Caco-2 (cell line): ENCODE measurements around the gene EGFR. TPM values are rescaled to one million over a fixed set of nuclear protein-coding genes. Genes with fewer than 3 reads are reported as not detected.

ENCODE experiments used
- BruUV-seq: library from RNA; stranded (reverse); fragments of 400-500 nt; replicated peaks from 2 replicates; lab custom pipeline; 2021; lab: Mats Ljungman, UMichigan
- CTCF ChIA-PET: fragments of 300-600 bp; sonication (Branson Sonifier 250); formaldehyde crosslinking; loops from one replicate; lab custom pipeline; 2022; ENCODE audit warnings: antibody characterized with exemption; lab: Charles Lee
- POLR2A ChIA-PET: fragments of 300-600 bp; sonication (Branson Sonifier 250); formaldehyde crosslinking; loops from one replicate; lab custom pipeline; 2022; ENCODE audit warnings: antibody characterized with exemption; lab: Charles Lee
- DNase-seq, 2 experiments: peaks; one replicate each; pipeline versions ENCODE4 v3.0.0 to v3.0.0-alpha.2; 2020 to 2022
- H3K27me3 ChIP-seq: replicated peaks from 2 replicates; pipeline ENCODE4 v1.6.0; 2011; ENCODE audit warnings: low read length; ENCODE audit not compliant: control insufficient read depth, insufficient read depth
- H3K36me3 ChIP-seq: 2 replicates; pipeline ENCODE4 v1.5.1; 2011; ENCODE audit warnings: low read length; ENCODE audit not compliant: control insufficient read depth, insufficient read depth
- H3K4me1 ChIP-seq: fragments of 250-450 bp; sonication (Bioruptor Pico); 2 replicates; pipeline ENCODE4 v1.5.1; 2020; ENCODE audit warnings: mild to moderate bottlenecking
- H3K4me3 ChIP-seq: 2 replicates; pipeline ENCODE4 v1.5.1; 2011; ENCODE audit warnings: low read depth, mild to moderate bottlenecking, control low read depth, low read length
- H3K9me3 ChIP-seq: fragments of 250-450 bp; sonication (Bioruptor Pico); 2 replicates; pipeline ENCODE4 v1.5.1; 2020; ENCODE audit warnings: mild to moderate bottlenecking, moderate library complexity
- H3K27ac Mint-ChIP-seq: one replicate; pipeline ENCODE4 v1.8.0; 2022; ENCODE audit warnings: mixed read lengths; ENCODE audit not compliant: unreplicated experiment
- H3K27me3 Mint-ChIP-seq: one replicate; pipeline ENCODE4 v1.8.0; 2022; ENCODE audit warnings: mixed read lengths; ENCODE audit not compliant: insufficient read depth, unreplicated experiment
- H3K36me3 Mint-ChIP-seq: one replicate; pipeline ENCODE4 v1.8.0; 2022; ENCODE audit warnings: mild to moderate bottlenecking, mixed read lengths; ENCODE audit not compliant: insufficient read depth, unreplicated experiment
- H3K4me1 Mint-ChIP-seq: one replicate; pipeline ENCODE4 v1.8.0; 2022; ENCODE audit warnings: low read depth, mixed read lengths; ENCODE audit not compliant: unreplicated experiment
- H3K4me3 Mint-ChIP-seq: one replicate; pipeline ENCODE4 v1.8.0; 2022; ENCODE audit warnings: mild to moderate bottlenecking, moderate library complexity, mixed read lengths; ENCODE audit not compliant: unreplicated experiment
- H3K9me3 Mint-ChIP-seq: one replicate; pipeline ENCODE4 v1.8.0; 2022; ENCODE audit warnings: mixed read lengths; ENCODE audit not compliant: unreplicated experiment
- intact Hi-C: fragments of 100-400 bp; cut with micrococcal nuclease; formaldehyde crosslinking; loops from one replicate; pipeline ENCODE4 v1.10.0; 2022; ENCODE audit not compliant: unreplicated experiment
- total RNA-seq: library from RNA; stranded (reverse); gene quantifications from 2 replicates; pipeline ENCODE4 v1.2.3, GENCODE V29; 2022
- TF ChIP-seq, protein P1 (sequence below), 2 experiments: fragments of 200-600 bp in 1 of 2; IDR thresholded peaks; 1 replicate in 1 of 2; 2 replicates in 1 of 2; pipeline versions ENCODE4 v1.5.1 to v1.8.0; 2011 to 2022; ENCODE audit warnings: antibody characterized with exemption in 1 of 2, control low read depth in 1 of 2, inconsistent platforms in 1 of 2, low read depth in 1 of 2, low read length in 1 of 2, mild to moderate bottlenecking in 1 of 2, moderate library complexity in 1 of 2; ENCODE audit not compliant: insufficient read depth in 1 of 2, severe bottlenecking in 1 of 2, unreplicated experiment in 1 of 2

The EGFR gene
- total RNA-seq, 1 experiment from 2014 or later: 60.1 TPM

GRCh38 chr7:55081472-55082227, 62.8 kb downstream of the EGFR start:
- no TSS peak for BruUV-seq
- Mint-ChIP-seq H3K27me3 (no peaks in the 10 kb centered on the region), H3K4me3 (no peak overlapping the region), H3K9me3 (no peaks in the 10 kb centered on the region), H3K27ac (no peak overlapping the region), H3K4me1 (peaks cover 30% of the 10 kb centered on the region), H3K36me3 (peaks cover 22% of the 10 kb centered on the region)
- POLR2A ChIA-PET: no interaction called here
- intact Hi-C loops: no loop called here
- CTCF ChIA-PET: interaction anchor here (0.6 kb wide), 1 partner anchor 292 kb away, joined by 3 read pairs; no protein-coding TSS in a partner anchor
- H3K4me3 ChIP-seq: no peak overlapping the region
- peaks cover 30% of the 10 kb centered on the region for H3K4me1 ChIP-seq
- no peak for DNase-seq
- H3K36me3 ChIP-seq: peaks cover 2% of the 10 kb centered on the region; the same call in 1 of the 2 replicates
- TF ChIP-seq, protein P1, sequence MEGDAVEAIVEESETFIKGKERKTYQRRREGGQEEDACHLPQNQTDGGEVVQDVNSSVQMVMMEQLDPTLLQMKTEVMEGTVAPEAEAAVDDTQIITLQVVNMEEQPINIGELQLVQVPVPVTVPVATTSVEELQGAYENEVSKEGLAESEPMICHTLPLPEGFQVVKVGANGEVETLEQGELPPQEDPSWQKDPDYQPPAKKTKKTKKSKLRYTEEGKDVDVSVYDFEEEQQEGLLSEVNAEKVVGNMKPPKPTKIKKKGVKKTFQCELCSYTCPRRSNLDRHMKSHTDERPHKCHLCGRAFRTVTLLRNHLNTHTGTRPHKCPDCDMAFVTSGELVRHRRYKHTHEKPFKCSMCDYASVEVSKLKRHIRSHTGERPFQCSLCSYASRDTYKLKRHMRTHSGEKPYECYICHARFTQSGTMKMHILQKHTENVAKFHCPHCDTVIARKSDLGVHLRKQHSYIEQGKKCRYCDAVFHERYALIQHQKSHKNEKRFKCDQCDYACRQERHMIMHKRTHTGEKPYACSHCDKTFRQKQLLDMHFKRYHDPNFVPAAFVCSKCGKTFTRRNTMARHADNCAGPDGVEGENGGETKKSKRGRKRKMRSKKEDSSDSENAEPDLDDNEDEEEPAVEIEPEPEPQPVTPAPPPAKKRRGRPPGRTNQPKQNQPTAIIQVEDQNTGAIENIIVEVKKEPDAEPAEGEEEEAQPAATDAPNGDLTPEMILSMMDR (IDR thresholded peaks at IDR 0.05; ENCODE audit: insufficient read depth in 1 of 2, low read depth in 1 of 2, low read length in 1 of 2, severe bottlenecking in 1 of 2, unreplicated experiment in 1 of 2): no peak
- H3K27me3 ChIP-seq: no peaks in the 10 kb centered on the region
- no peaks in the 10 kb centered on the region for H3K9me3 ChIP-seq

- intact Hi-C loops: no loop called here
- Histone ChIP-seq H3K4me1 (peaks cover 25% of the 10 kb centered on the region), H3K9me3 (no peaks in the 10 kb centered on the region), H3K4me3 (no peak overlapping the region), H3K36me3 (peaks cover 2% of the 10 kb centered on the region; the same call in 1 of the 2 replicates), H3K27me3 (no peaks in the 10 kb centered on the region)
- TF ChIP-seq, protein P1 (IDR thresholded peaks at IDR 0.05; ENCODE audit: insufficient read depth in 1 of 2, low read depth in 1 of 2, low read length in 1 of 2, severe bottlenecking in 1 of 2, unreplicated experiment in 1 of 2): no peak
- DNase-seq: no peak
- Mint-ChIP-seq H3K27ac (no peak overlapping the region), H3K4me3 (no peak overlapping the region), H3K27me3 (no peaks in the 10 kb centered on the region), H3K9me3 (no peaks in the 10 kb centered on the region), H3K4me1 (peaks cover 28% of the 10 kb centered on the region), H3K36me3 (peaks cover 21% of the 10 kb centered on the region)
- ChIA-PET CTCF (interaction anchor here (0.6 kb wide), 1 partner anchor 293 kb away, joined by 3 read pairs; no protein-coding TSS in a partner anchor), POLR2A (no interaction called here)
- no TSS peak for BruUV-seq
These were observed 63.4 kb downstream of the EGFR start for GRCh38 chr7:55082228-55082603.

- Histone ChIP-seq H3K4me1 (peaks cover 17% of the 10 kb centered on the region), H3K9me3 (no peaks in the 10 kb centered on the region), H3K36me3 (peaks cover 2% of the 10 kb centered on the region; the same call in 1 of the 2 replicates), H3K27me3 (no peaks in the 10 kb centered on the region), H3K4me3 (no peak overlapping the region)
- peaks cover 12% of the 10 kb centered on the region for H3K36me3 Mint-ChIP-seq
- H3K4me1 Mint-ChIP-seq: peaks cover 18% of the 10 kb centered on the region
- ChIA-PET POLR2A (no interaction called here), CTCF (no interaction called here)
- intact Hi-C loops: no loop called here
- no TSS peak for BruUV-seq
- TF ChIP-seq, protein P1 (IDR thresholded peaks at IDR 0.05; ENCODE audit: insufficient read depth in 1 of 2, low read depth in 1 of 2, low read length in 1 of 2, severe bottlenecking in 1 of 2, unreplicated experiment in 1 of 2): no peak
- no peak overlapping the region for H3K27ac Mint-ChIP-seq
- no peaks in the 10 kb centered on the region for H3K27me3 Mint-ChIP-seq
- DNase-seq: no peak
- H3K4me3 Mint-ChIP-seq: no peak overlapping the region
- no peaks in the 10 kb centered on the region for H3K9me3 Mint-ChIP-seq
These were observed 64.4 kb downstream of the EGFR start for GRCh38 chr7:55083206-55083605.
